Tibial nerve (tissue), 3 donors: ENCODE measurements around the gene SAMD14.

ENCODE experiments used
- POLR2A ChIP-seq, 2 donors: fragments of 450-650 bp; IDR thresholded peaks; one replicate each; pipeline ENCODE4 v1.6.1; 2017; ENCODE audit warnings: antibody characterized with exemption in 2 of 2, mild to moderate bottlenecking in 2 of 2, moderate library complexity in 2 of 2
- TF ChIP-seq, protein P1 (sequence below), 5 experiments: fragments of 200-600 bp in 3 of 5; fragments of 450-650 bp in 2 of 5; sonication (generic) in 3 of 5; IDR thresholded peaks; one replicate each; pipeline ENCODE4 v1.5.1; 2016 to 2019; ENCODE audit warnings: antibody characterized with exemption in 5 of 5, mild to moderate bottlenecking in 3 of 5, moderate library complexity in 2 of 5

DNA sequence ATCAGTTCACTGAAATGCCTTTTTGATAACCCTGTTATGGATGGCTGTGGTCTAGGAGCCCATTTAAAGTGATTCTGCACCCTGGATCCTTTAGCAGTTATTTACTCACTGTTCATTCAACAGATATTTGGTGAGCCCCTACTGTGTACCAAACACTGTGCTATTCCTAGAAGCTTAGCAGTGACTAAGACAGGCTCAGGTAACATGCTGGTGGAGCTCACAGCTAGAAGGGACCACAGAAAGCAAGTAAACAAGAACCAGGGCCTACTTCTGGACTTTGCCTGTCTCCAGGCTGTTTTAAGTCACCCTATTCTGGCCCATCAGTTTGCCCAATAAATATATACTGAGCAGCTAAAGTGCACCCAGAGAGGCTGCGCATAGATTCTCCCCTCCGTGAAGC is 63.0 kb downstream of the SAMD14 start:
- TF ChIP-seq, protein P1, sequence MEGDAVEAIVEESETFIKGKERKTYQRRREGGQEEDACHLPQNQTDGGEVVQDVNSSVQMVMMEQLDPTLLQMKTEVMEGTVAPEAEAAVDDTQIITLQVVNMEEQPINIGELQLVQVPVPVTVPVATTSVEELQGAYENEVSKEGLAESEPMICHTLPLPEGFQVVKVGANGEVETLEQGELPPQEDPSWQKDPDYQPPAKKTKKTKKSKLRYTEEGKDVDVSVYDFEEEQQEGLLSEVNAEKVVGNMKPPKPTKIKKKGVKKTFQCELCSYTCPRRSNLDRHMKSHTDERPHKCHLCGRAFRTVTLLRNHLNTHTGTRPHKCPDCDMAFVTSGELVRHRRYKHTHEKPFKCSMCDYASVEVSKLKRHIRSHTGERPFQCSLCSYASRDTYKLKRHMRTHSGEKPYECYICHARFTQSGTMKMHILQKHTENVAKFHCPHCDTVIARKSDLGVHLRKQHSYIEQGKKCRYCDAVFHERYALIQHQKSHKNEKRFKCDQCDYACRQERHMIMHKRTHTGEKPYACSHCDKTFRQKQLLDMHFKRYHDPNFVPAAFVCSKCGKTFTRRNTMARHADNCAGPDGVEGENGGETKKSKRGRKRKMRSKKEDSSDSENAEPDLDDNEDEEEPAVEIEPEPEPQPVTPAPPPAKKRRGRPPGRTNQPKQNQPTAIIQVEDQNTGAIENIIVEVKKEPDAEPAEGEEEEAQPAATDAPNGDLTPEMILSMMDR (IDR thresholded peaks at IDR 0.05) = no peak
- TF ChIP-seq POLR2A (IDR thresholded peaks at IDR 0.05) = no peak
